Keratinocyte (primary cell): ENCODE measurements around the gene SLIT3.

Experiments used
- EZH2 ChIP-seq: IDR thresholded peaks from one replicate; pipeline ENCODE4 v1.6.1; 2012; ENCODE audit warnings: inconsistent platforms, mild to moderate bottlenecking, low read length, moderate library complexity
- TF ChIP-seq, protein P1 (sequence below), 3 experiments: IDR thresholded peaks in 1 of 3; conservative IDR thresholded peaks in 1 of 3; optimal IDR thresholded peaks in 1 of 3; 2 replicates in 2 of 3; 3 replicates in 1 of 3; pipeline versions ENCODE3 to v1.5.1; 2011; ENCODE audit warnings: low read length in 3 of 3, mild to moderate bottlenecking in 3 of 3, moderate library complexity in 2 of 3, control low read depth in 1 of 3, inconsistent platforms in 1 of 3; ENCODE audit not compliant: insufficient read depth in 2 of 3; ENCODE audit errors: extremely low read depth in 1 of 3

DNA sequence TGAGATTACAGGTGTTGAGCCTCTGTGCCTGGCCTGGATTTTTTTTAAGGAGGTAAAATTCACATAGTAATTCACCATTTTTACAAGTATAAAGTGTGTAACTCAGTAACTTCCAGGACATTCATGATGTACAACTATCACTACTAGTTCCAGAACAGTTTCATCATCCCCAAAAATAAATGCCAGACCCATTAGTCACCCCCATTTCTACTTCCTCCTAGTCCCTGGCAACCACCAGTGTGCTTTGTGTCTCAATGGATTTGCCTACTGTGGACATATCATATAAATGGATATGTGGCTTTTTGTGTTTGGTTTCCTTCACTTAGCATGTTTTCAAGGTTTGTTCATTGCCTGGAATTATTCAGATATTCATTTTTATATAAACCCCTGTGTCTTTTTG is 649.3 kb downstream of the SLIT3 start:
- TF ChIP-seq, protein P1, sequence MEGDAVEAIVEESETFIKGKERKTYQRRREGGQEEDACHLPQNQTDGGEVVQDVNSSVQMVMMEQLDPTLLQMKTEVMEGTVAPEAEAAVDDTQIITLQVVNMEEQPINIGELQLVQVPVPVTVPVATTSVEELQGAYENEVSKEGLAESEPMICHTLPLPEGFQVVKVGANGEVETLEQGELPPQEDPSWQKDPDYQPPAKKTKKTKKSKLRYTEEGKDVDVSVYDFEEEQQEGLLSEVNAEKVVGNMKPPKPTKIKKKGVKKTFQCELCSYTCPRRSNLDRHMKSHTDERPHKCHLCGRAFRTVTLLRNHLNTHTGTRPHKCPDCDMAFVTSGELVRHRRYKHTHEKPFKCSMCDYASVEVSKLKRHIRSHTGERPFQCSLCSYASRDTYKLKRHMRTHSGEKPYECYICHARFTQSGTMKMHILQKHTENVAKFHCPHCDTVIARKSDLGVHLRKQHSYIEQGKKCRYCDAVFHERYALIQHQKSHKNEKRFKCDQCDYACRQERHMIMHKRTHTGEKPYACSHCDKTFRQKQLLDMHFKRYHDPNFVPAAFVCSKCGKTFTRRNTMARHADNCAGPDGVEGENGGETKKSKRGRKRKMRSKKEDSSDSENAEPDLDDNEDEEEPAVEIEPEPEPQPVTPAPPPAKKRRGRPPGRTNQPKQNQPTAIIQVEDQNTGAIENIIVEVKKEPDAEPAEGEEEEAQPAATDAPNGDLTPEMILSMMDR (optimal IDR thresholded peaks at IDR 0.05 in 1 of 3, IDR thresholded peaks at IDR 0.05 in 1 of 3, conservative IDR thresholded peaks at IDR 0.05 in 1 of 3; ENCODE audit: extremely low read depth in 1 of 3, insufficient read depth in 2 of 3, low read length in 3 of 3): no peak
- no peak for TF ChIP-seq EZH2
